Mesenchymal stem cell (in vitro differentiated cells and primary cell): ENCODE data around the gene GPR55.

Experiments
- DNase-seq: peaks from one replicate; pipeline ENCODE4 v3.0.0-alpha.2; 2013
- H2AFZ ChIP-seq: one replicate; pipeline ENCODE4 v1.6.1; 2013; ENCODE audit warnings: low read depth, mild to moderate bottlenecking, control low read depth, inconsistent platforms, low read length, moderate library complexity
- H2AK5ac ChIP-seq: 2 replicates; pipeline ENCODE4 v1.6.1; 2013; ENCODE audit warnings: low read length, moderate library complexity, mild to moderate bottlenecking, inconsistent platforms; ENCODE audit not compliant: severe bottlenecking
- H2BK120ac ChIP-seq: one replicate; pipeline ENCODE4 v1.6.1; 2013; ENCODE audit warnings: low read depth, mild to moderate bottlenecking, inconsistent platforms, low read length, moderate library complexity
- H2BK12ac ChIP-seq, 2 experiments: one replicate each; pipeline ENCODE4 v1.6.1; 2013; ENCODE audit warnings: inconsistent platforms in 2 of 2, low read length in 2 of 2, mild to moderate bottlenecking in 2 of 2, moderate library complexity in 2 of 2, control low read depth in 1 of 2
- H2BK15ac ChIP-seq: one replicate; pipeline ENCODE4 v1.6.1; 2013; ENCODE audit warnings: mild to moderate bottlenecking, low read depth, inconsistent platforms; ENCODE audit not compliant: poor library complexity, severe bottlenecking
- H2BK5ac ChIP-seq: 2 replicates; pipeline ENCODE4 v1.6.1; 2013; ENCODE audit warnings: low read depth, mild to moderate bottlenecking, low read length, control low read depth, inconsistent platforms; ENCODE audit not compliant: poor library complexity, severe bottlenecking
- H3K14ac ChIP-seq, 2 experiments: one replicate each; pipeline ENCODE4 v1.6.1; 2013; ENCODE audit warnings: inconsistent platforms in 2 of 2, low read length in 2 of 2, control low read depth in 1 of 2, mild to moderate bottlenecking in 1 of 2, moderate library complexity in 1 of 2
- H3K18ac ChIP-seq, 2 experiments: one replicate each; pipeline ENCODE4 v1.6.1; 2013; ENCODE audit warnings: inconsistent platforms in 2 of 2, low read length in 2 of 2, control low read depth in 1 of 2, low read depth in 1 of 2, mild to moderate bottlenecking in 1 of 2
- H3K23ac ChIP-seq, 2 experiments: one replicate each; pipeline ENCODE4 v1.6.1; 2013; ENCODE audit warnings: inconsistent platforms in 2 of 2, low read length in 2 of 2, mild to moderate bottlenecking in 2 of 2, moderate library complexity in 2 of 2, control low read depth in 1 of 2
- H3K27ac ChIP-seq: 2 replicates; pipeline ENCODE4 v1.5.1; 2013; ENCODE audit warnings: mild to moderate bottlenecking, moderate library complexity, low read length, control low read depth, inconsistent platforms; ENCODE audit not compliant: poor library complexity, severe bottlenecking
- H3K27me3 ChIP-seq, 2 experiments: 2 replicates each; pipeline versions ENCODE4 v1.6.1 to v1.7.0; 2013; ENCODE audit warnings: low read length in 2 of 2, mild to moderate bottlenecking in 2 of 2, moderate library complexity in 2 of 2, control low read depth in 1 of 2, inconsistent platforms in 1 of 2; ENCODE audit not compliant: control insufficient read depth in 1 of 2, insufficient read depth in 1 of 2
- H3K36me3 ChIP-seq, 2 experiments: 2 replicates each; pipeline versions ENCODE4 v1.6.1 to v1.7.0; 2013; ENCODE audit warnings: low read length in 2 of 2, control low read depth in 1 of 2, inconsistent platforms in 1 of 2, low read depth in 1 of 2, mild to moderate bottlenecking in 1 of 2; ENCODE audit not compliant: insufficient read depth in 2 of 2, control insufficient read depth in 1 of 2
- H3K4ac ChIP-seq, 2 experiments: one replicate each; pipeline ENCODE4 v1.6.1; 2013; ENCODE audit warnings: inconsistent platforms in 2 of 2, low read length in 2 of 2, mild to moderate bottlenecking in 2 of 2, moderate library complexity in 2 of 2, control low read depth in 1 of 2, low read depth in 1 of 2
- H3K4me1 ChIP-seq: 2 replicates; pipeline ENCODE4 v1.6.1; 2013; ENCODE audit warnings: low read depth, low read length, control low read depth; ENCODE audit not compliant: control insufficient read depth, insufficient read depth
- H3K4me2 ChIP-seq: 2 replicates; pipeline ENCODE4 v1.6.1; 2013; ENCODE audit warnings: low read length, mild to moderate bottlenecking, inconsistent platforms; ENCODE audit not compliant: poor library complexity, severe bottlenecking
- H3K4me3 ChIP-seq, 2 experiments: 2 replicates each; pipeline versions ENCODE4 v1.5.1 to v1.7.0; 2013; ENCODE audit warnings: low read length in 2 of 2, mild to moderate bottlenecking in 2 of 2, control low read depth in 1 of 2, low read depth in 1 of 2; ENCODE audit not compliant: insufficient read depth in 1 of 2
- H3K79me1 ChIP-seq: replicated peaks from 2 replicates; pipeline ENCODE4 v1.6.1; 2013; ENCODE audit warnings: mild to moderate bottlenecking, control low read depth, low read length, inconsistent platforms; ENCODE audit not compliant: poor library complexity, severe bottlenecking
- H3K9ac ChIP-seq: 2 replicates; pipeline ENCODE4 v1.7.0; 2013; ENCODE audit warnings: mild to moderate bottlenecking, low read length, moderate library complexity
- H3K9me3 ChIP-seq: 2 replicates; pipeline ENCODE4 v1.7.0; 2013; ENCODE audit warnings: mild to moderate bottlenecking, low read length; ENCODE audit not compliant: control insufficient read depth
- H4K8ac ChIP-seq: one replicate; pipeline ENCODE4 v1.6.1; 2013; ENCODE audit warnings: inconsistent platforms, mild to moderate bottlenecking, low read length, moderate library complexity
- H4K91ac ChIP-seq: one replicate; pipeline ENCODE4 v1.6.1; 2013; ENCODE audit warnings: mild to moderate bottlenecking, low read length, inconsistent platforms
- WGBS: methylation state at CpG from one replicate; pipeline ENCODE4 v1.1.7; 2013; ENCODE audit warnings: mixed read lengths; 5-methylcytosine and 5-hydroxymethylcytosine counted together

Gene GPR55

GRCh38 chr2:230944757-230945372, 19.8 kb upstream of the GPR55 start:
- H3K4me2 ChIP-seq, result no peak overlapping the region
- H4K91ac ChIP-seq, result no peak overlapping the region
- no peak overlapping the region for H3K4me3 ChIP-seq
- no peak for DNase-seq
- H4K8ac ChIP-seq, result no peak overlapping the region
- H2BK15ac ChIP-seq, result no peak overlapping the region
- 95% methylated on average over 20 of the region's 21 CpGs for WGBS
- no peaks in the 10 kb centered on the region for H3K79me1 ChIP-seq
- no peak overlapping the region for H3K9ac ChIP-seq
- no peak overlapping the region for H3K23ac ChIP-seq
- no peak overlapping the region for H3K27ac ChIP-seq
- H2AK5ac ChIP-seq, result no peak overlapping the region
- no peak overlapping the region for H2BK120ac ChIP-seq
- H3K4me1 ChIP-seq, result no peaks in the 10 kb centered on the region
- H3K14ac ChIP-seq, result no peak overlapping the region
- no peak overlapping the region for H2BK5ac ChIP-seq
- no peaks in the 10 kb centered on the region for H3K9me3 ChIP-seq
- H3K18ac ChIP-seq, result no peak overlapping the region
- H3K27me3 ChIP-seq, result peaks cover 34 to 46% of the 10 kb centered on the region in 2 experiments
- H2AFZ ChIP-seq, result no peak overlapping the region
- no peak overlapping the region for H3K4ac ChIP-seq
- no peaks in the 10 kb centered on the region for H3K36me3 ChIP-seq
- H2BK12ac ChIP-seq, result no peak overlapping the region

DNA sequence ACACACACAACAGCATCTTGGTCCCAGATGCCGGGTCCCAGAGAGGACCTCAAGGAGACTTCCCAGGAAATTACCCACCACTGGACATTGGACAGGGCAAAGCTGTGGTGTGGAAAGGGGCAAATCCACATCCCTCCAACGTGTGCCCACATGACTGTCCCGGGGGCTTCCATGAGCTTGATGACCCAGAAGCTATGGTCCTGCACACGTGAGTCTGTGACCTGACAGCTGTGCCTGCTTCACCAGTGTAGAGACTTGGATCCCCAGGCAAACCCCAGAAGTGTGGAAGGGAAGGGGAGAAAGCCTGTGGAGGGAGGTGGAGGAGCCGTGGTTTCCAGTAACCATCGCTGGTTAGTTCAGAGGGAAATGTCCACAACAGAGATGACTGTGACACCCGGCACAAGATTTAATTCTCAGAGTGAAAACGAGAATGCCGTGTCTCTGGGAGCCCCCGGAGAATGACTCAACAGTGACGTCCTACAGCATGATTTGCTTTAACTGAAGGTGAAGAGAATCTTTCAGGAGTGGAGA, 19.1 kb upstream of the GPR55 start:
- no peaks in the 10 kb centered on the region for H3K79me1 ChIP-seq
- H3K18ac ChIP-seq, result no peak overlapping the region
- H2BK120ac ChIP-seq, result no peak overlapping the region
- H3K4ac ChIP-seq, result no peak overlapping the region
- H2BK12ac ChIP-seq, result no peak overlapping the region
- WGBS, result 77% methylated on average over 10 of the region's 11 CpGs
- H3K9ac ChIP-seq, result no peak overlapping the region
- no peak for DNase-seq
- H3K9me3 ChIP-seq, result no peaks in the 10 kb centered on the region
- no peak overlapping the region for H4K91ac ChIP-seq
- H2AFZ ChIP-seq, result no peak overlapping the region
- H2AK5ac ChIP-seq, result no peak overlapping the region
- H3K23ac ChIP-seq, result no peak overlapping the region
- H3K27ac ChIP-seq, result no peak overlapping the region
- H3K36me3 ChIP-seq, result no peaks in the 10 kb centered on the region
- no peak overlapping the region for H3K14ac ChIP-seq
- no peaks in the 10 kb centered on the region for H3K4me1 ChIP-seq
- H2BK15ac ChIP-seq, result no peak overlapping the region
- H3K4me3 ChIP-seq, result no peak overlapping the region
- no peak overlapping the region for H2BK5ac ChIP-seq
- H3K4me2 ChIP-seq, result no peak overlapping the region
- no peak overlapping the region for H4K8ac ChIP-seq
- peaks cover 41 to 52% of the 10 kb centered on the region in 2 experiments for H3K27me3 ChIP-seq

DNA sequence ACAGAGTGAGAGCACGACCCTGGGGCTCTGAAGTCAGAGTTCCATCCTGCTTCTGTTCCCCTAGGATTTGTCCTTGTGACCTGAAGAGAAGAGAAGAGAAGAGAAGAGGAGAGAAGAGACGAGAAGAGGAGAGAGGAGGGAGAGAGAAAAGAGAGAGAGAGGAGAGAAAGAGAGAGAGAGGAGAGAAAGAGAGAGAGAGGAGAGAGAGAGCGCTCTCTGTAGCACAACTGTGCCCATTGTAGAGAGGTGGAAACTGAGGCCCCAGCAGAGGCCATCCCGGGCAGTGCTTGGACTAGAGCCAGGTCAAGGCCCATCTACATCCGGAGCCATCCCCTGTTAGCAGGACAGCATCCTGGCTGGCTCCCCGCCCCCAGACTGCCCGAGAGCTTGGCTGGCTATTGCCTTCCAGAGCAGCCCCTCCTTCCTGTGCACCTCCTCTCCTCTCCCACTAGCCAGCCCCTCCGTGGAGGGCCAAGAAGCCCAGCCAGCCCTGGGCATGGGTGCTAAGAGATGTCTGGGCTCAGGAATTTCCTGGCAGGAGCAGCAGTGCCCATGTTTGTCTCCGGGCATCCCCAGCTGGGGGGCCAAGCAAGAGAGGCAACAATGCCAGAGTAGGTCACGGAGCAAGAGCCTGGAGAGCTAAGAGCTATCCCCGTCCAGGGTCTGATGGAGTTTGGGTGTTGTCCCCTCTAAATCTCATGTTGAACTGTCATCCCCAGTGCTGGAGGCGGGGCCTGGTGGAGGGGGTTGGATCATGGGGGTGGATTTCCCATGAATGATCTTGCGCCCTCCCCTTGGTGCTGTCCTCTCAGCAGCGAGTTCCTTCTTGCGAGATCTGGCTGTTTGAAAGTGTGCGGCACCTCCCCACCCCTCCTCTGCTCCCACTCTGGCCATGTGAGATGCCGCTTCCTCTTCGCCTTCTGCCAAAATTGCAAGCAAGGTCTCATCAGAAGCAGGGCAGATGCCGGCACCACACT, 18.2 kb upstream of the GPR55 start:
- Histone ChIP-seq H3K27me3 (peaks cover 48 to 60% of the 10 kb centered on the region in 2 experiments), H2AFZ (no peak overlapping the region), H2BK120ac (no peak overlapping the region), H2AK5ac (no peak overlapping the region), H3K14ac (no peak overlapping the region), H3K79me1 (no peaks in the 10 kb centered on the region), H3K4me1 (no peaks in the 10 kb centered on the region), H4K8ac (no peak overlapping the region), H3K18ac (no peak overlapping the region), H4K91ac (peak overlapping the region; percentile 15), H3K23ac (no peak overlapping the region), H3K36me3 (no peaks in the 10 kb centered on the region), H2BK5ac (no peak overlapping the region), H3K27ac (no peak overlapping the region), H3K9me3 (no peaks in the 10 kb centered on the region), H2BK15ac (no peak overlapping the region), H3K9ac (no peak overlapping the region), H3K4ac (no peak overlapping the region), H3K4me3 (no peak overlapping the region), H2BK12ac (no peak overlapping the region), H3K4me2 (no peak overlapping the region)
- 80% methylated on average over 18 of the region's 19 CpGs for WGBS
- no peak for DNase-seq

- Histone ChIP-seq H3K9me3 (peaks cover 3% of the 10 kb centered on the region), H2BK12ac (no peak overlapping the region), H2BK120ac (no peak overlapping the region), H3K23ac (no peak overlapping the region), H3K9ac (no peak overlapping the region), H3K27me3 (peaks cover 48 to 60% of the 10 kb centered on the region in 2 experiments), H3K4me3 (no peak overlapping the region), H2BK5ac (no peak overlapping the region), H2BK15ac (no peak overlapping the region), H3K18ac (no peak overlapping the region), H4K91ac (no peak overlapping the region), H3K36me3 (no peaks in the 10 kb centered on the region), H4K8ac (no peak overlapping the region), H2AK5ac (no peak overlapping the region), H2AFZ (no peak overlapping the region), H3K79me1 (no peaks in the 10 kb centered on the region), H3K4ac (no peak overlapping the region), H3K14ac (no peak overlapping the region), H3K4me2 (no peak overlapping the region), H3K4me1 (no peaks in the 10 kb centered on the region), H3K27ac (no peak overlapping the region)
- 55% methylated on average over 2 of the region's 3 CpGs for WGBS
- no peak for DNase-seq
Measured at GRCh38 chr2:230942371-230942770, 17.3 kb upstream of the GPR55 start.
